Caco-2 (cell line): ENCODE data around the gene RAI1. TPM values are rescaled to one million over a fixed set of nuclear protein-coding genes. Genes with fewer than 3 reads are reported as not detected.
A peak's percentile ranks its signal among the peaks of the same experiment; 100 is the strongest.

Experiments
- BruUV-seq: library from RNA; stranded (reverse); fragments of 400-500 nt; replicated peaks from 2 replicates; lab custom pipeline; 2021; lab: Mats Ljungman, UMichigan
- CTCF ChIA-PET: fragments of 300-600 bp; sonication (Branson Sonifier 250); formaldehyde crosslinking; loops from one replicate; lab custom pipeline; 2022; ENCODE audit warnings: antibody characterized with exemption; lab: Charles Lee
- POLR2A ChIA-PET: fragments of 300-600 bp; sonication (Branson Sonifier 250); formaldehyde crosslinking; loops from one replicate; lab custom pipeline; 2022; ENCODE audit warnings: antibody characterized with exemption; lab: Charles Lee
- DNase-seq, 2 experiments: peaks; one replicate each; pipeline versions ENCODE4 v3.0.0 to v3.0.0-alpha.2; 2020 to 2022
- H3K27me3 ChIP-seq: replicated peaks from 2 replicates; pipeline ENCODE4 v1.6.0; 2011; ENCODE audit warnings: low read length; ENCODE audit not compliant: control insufficient read depth, insufficient read depth
- H3K36me3 ChIP-seq: 2 replicates; pipeline ENCODE4 v1.5.1; 2011; ENCODE audit warnings: low read length; ENCODE audit not compliant: control insufficient read depth, insufficient read depth
- H3K4me1 ChIP-seq: fragments of 250-450 bp; sonication (Bioruptor Pico); 2 replicates; pipeline ENCODE4 v1.5.1; 2020; ENCODE audit warnings: mild to moderate bottlenecking
- H3K4me3 ChIP-seq: 2 replicates; pipeline ENCODE4 v1.5.1; 2011; ENCODE audit warnings: low read depth, mild to moderate bottlenecking, control low read depth, low read length
- H3K9me3 ChIP-seq: fragments of 250-450 bp; sonication (Bioruptor Pico); 2 replicates; pipeline ENCODE4 v1.5.1; 2020; ENCODE audit warnings: mild to moderate bottlenecking, moderate library complexity
- H3K27ac Mint-ChIP-seq: one replicate; pipeline ENCODE4 v1.8.0; 2022; ENCODE audit warnings: mixed read lengths; ENCODE audit not compliant: unreplicated experiment
- H3K27me3 Mint-ChIP-seq: one replicate; pipeline ENCODE4 v1.8.0; 2022; ENCODE audit warnings: mixed read lengths; ENCODE audit not compliant: insufficient read depth, unreplicated experiment
- H3K36me3 Mint-ChIP-seq: one replicate; pipeline ENCODE4 v1.8.0; 2022; ENCODE audit warnings: mild to moderate bottlenecking, mixed read lengths; ENCODE audit not compliant: insufficient read depth, unreplicated experiment
- H3K4me1 Mint-ChIP-seq: one replicate; pipeline ENCODE4 v1.8.0; 2022; ENCODE audit warnings: low read depth, mixed read lengths; ENCODE audit not compliant: unreplicated experiment
- H3K4me3 Mint-ChIP-seq: one replicate; pipeline ENCODE4 v1.8.0; 2022; ENCODE audit warnings: mild to moderate bottlenecking, moderate library complexity, mixed read lengths; ENCODE audit not compliant: unreplicated experiment
- H3K9me3 Mint-ChIP-seq: one replicate; pipeline ENCODE4 v1.8.0; 2022; ENCODE audit warnings: mixed read lengths; ENCODE audit not compliant: unreplicated experiment
- CTCF ChIP-seq, 2 experiments: fragments of 200-600 bp in 1 of 2; IDR thresholded peaks; 1 replicate in 1 of 2; 2 replicates in 1 of 2; pipeline versions ENCODE4 v1.5.1 to v1.8.0; 2011 to 2022; ENCODE audit warnings: antibody characterized with exemption in 1 of 2, control low read depth in 1 of 2, inconsistent platforms in 1 of 2, low read depth in 1 of 2, low read length in 1 of 2, mild to moderate bottlenecking in 1 of 2, moderate library complexity in 1 of 2; ENCODE audit not compliant: insufficient read depth in 1 of 2, severe bottlenecking in 1 of 2, unreplicated experiment in 1 of 2
- intact Hi-C: fragments of 100-400 bp; cut with micrococcal nuclease; formaldehyde crosslinking; loops from one replicate; pipeline ENCODE4 v1.10.0; 2022; ENCODE audit not compliant: unreplicated experiment
- total RNA-seq: library from RNA; stranded (reverse); gene quantifications from 2 replicates; pipeline ENCODE4 v1.2.3, GENCODE V29; 2022

Gene RAI1
- total RNA-seq, 1 experiment from 2014 or later = 44.3 TPM

- H3K4me3 Mint-ChIP-seq = no peak overlapping the region
- ChIA-PET POLR2A (no interaction called here), CTCF (no interaction called here)
- BruUV-seq = no TSS peak
- no peaks in the 10 kb centered on the region for H3K9me3 ChIP-seq
- no peaks in the 10 kb centered on the region for H3K27me3 Mint-ChIP-seq
- no peak overlapping the region for H3K4me3 ChIP-seq
- no peak for TF ChIP-seq CTCF (IDR thresholded peaks at IDR 0.05; ENCODE audit: insufficient read depth in 1 of 2, low read depth in 1 of 2, low read length in 1 of 2, severe bottlenecking in 1 of 2, unreplicated experiment in 1 of 2)
- no peaks in the 10 kb centered on the region for H3K27me3 ChIP-seq
- H3K27ac Mint-ChIP-seq = no peak overlapping the region
- peaks cover 16% of the 10 kb centered on the region for H3K36me3 Mint-ChIP-seq
- intact Hi-C loops = no loop called here
- no peaks in the 10 kb centered on the region for H3K36me3 ChIP-seq
- peaks cover 36% of the 10 kb centered on the region for H3K4me1 Mint-ChIP-seq
- DNase-seq = no peak
- no peaks in the 10 kb centered on the region for H3K9me3 Mint-ChIP-seq
- H3K4me1 ChIP-seq = peaks cover 27% of the 10 kb centered on the region
Observed at GRCh38 chr17:17787568-17787967, 106.3 kb downstream of the RAI1 start.

GRCh38 chr17:17788967-17789366 is 107.7 kb downstream of the RAI1 start:
- Mint-ChIP-seq H3K4me1 (peaks cover 36% of the 10 kb centered on the region), H3K9me3 (no peaks in the 10 kb centered on the region), H3K27me3 (no peaks in the 10 kb centered on the region), H3K27ac (peak overlapping the region; percentile 49), H3K4me3 (no peak overlapping the region), H3K36me3 (peaks cover 22% of the 10 kb centered on the region)
- Histone ChIP-seq H3K27me3 (no peaks in the 10 kb centered on the region), H3K36me3 (0 out of 2 replicates have a peak, but pooled peaks cover 1% of the 10 kb centered on the region), H3K9me3 (no peaks in the 10 kb centered on the region), H3K4me3 (no peak overlapping the region), H3K4me1 (peaks cover 20% of the 10 kb centered on the region)
- TF ChIP-seq CTCF (IDR thresholded peaks at IDR 0.05; ENCODE audit: insufficient read depth in 1 of 2, low read depth in 1 of 2, low read length in 1 of 2, severe bottlenecking in 1 of 2, unreplicated experiment in 1 of 2) = no peak
- ChIA-PET CTCF (interaction anchor here (0.6 kb wide), 1 partner anchor 322 kb away, joined by 3 read pairs; no protein-coding TSS in a partner anchor), POLR2A (no interaction called here)
- no peak for DNase-seq
- intact Hi-C loops = no loop called here
- no TSS peak for BruUV-seq

GRCh38 chr17:17789410-17789809 is 108.2 kb downstream of the RAI1 start:
- BruUV-seq = no TSS peak
- no peak for DNase-seq
- Mint-ChIP-seq H3K27ac (peak overlapping the region; percentile 49), H3K4me3 (no peak overlapping the region), H3K27me3 (no peaks in the 10 kb centered on the region), H3K9me3 (no peaks in the 10 kb centered on the region), H3K36me3 (peaks cover 23% of the 10 kb centered on the region), H3K4me1 (peaks cover 36% of the 10 kb centered on the region)
- intact Hi-C loops = no loop called here
- Histone ChIP-seq H3K4me3 (no peak overlapping the region), H3K27me3 (no peaks in the 10 kb centered on the region), H3K9me3 (no peaks in the 10 kb centered on the region), H3K4me1 (peaks cover 17% of the 10 kb centered on the region), H3K36me3 (0 out of 2 replicates have a peak, but pooled peaks cover 1% of the 10 kb centered on the region)
- TF ChIP-seq CTCF (IDR thresholded peaks at IDR 0.05; ENCODE audit: insufficient read depth in 1 of 2, low read depth in 1 of 2, low read length in 1 of 2, severe bottlenecking in 1 of 2, unreplicated experiment in 1 of 2) = no peak
- CTCF ChIA-PET = no interaction called here
- POLR2A ChIA-PET = no interaction called here
